Peyer's patch (tissue), 4 donors: Measurements from ENCODE around the gene MYMX. TPM values are rescaled to one million over a fixed set of nuclear protein-coding genes. Genes with fewer than 3 reads are reported as not detected.

Source experiments
- DNase-seq, 3 donors: peaks; one replicate each; pipeline ENCODE4 v3.0.0-alpha.2; 2017 to 2019
- H3K27ac ChIP-seq, 4 donors: fragments of 200-600 bp; sonication (generic); one replicate each; pipeline ENCODE4 v1.5.1; 2016 to 2019
- H3K27me3 ChIP-seq, 2 donors: fragments of 200-600 bp; sonication (generic); one replicate each; pipeline ENCODE4 v1.5.1; 2019
- H3K36me3 ChIP-seq, 3 donors: fragments of 200-600 bp; sonication (generic); one replicate each; pipeline ENCODE4 v1.5.1; 2016 to 2019
- H3K4me1 ChIP-seq, 4 donors: fragments of 200-600 bp; sonication (generic); one replicate each; pipeline ENCODE4 v1.5.1; 2016 to 2019
- H3K4me3 ChIP-seq, 4 donors: fragments of 200-600 bp; sonication (generic); 1 replicate in 3 of 4; 2 replicates in 1 of 4; pipeline ENCODE4 v1.5.1; 2016 to 2019; ENCODE audit warnings: mild to moderate bottlenecking in 1 of 4
- H3K9me3 ChIP-seq, 4 donors: fragments of 200-600 bp; sonication (generic); one replicate each; pipeline ENCODE4 v1.5.1; 2016 to 2019; ENCODE audit warnings: mild to moderate bottlenecking in 1 of 4
- CTCF ChIP-seq, 6 experiments: fragments of 450-650 bp in 4 of 6; fragments of 200-600 bp in 2 of 6; sonication (generic) in 1 of 6; IDR thresholded peaks; one replicate each; pipeline ENCODE4 v1.5.1; 2017 to 2019; ENCODE audit warnings: antibody characterized with exemption in 6 of 6, mild to moderate bottlenecking in 3 of 6, moderate library complexity in 1 of 6
- POLR2A ChIP-seq, 2 donors: fragments of 450-650 bp; IDR thresholded peaks; one replicate each; pipeline ENCODE4 v1.5.1; 2017; ENCODE audit warnings: antibody characterized with exemption in 2 of 2, mild to moderate bottlenecking in 2 of 2, moderate library complexity in 2 of 2
- total RNA-seq, 4 donors: library from RNA; depleted of rRNA; stranded (reverse); fragments of >200 nt; gene quantifications; one replicate each; pipeline ENCODE4 v1.1.0, GENCODE V29; 2016

Gene MYMX
- total RNA-seq, 4 donors from 2014 or later: not detected

- Histone ChIP-seq H3K4me1 (peaks cover 0 to 29% (median 0%) of the 10 kb centered on the region in 4 donors), H3K9me3 (no peaks in the 10 kb centered on the region), H3K4me3 (no peak overlapping the region), H3K36me3 (no peaks in the 10 kb centered on the region), H3K27me3 (no peaks in the 10 kb centered on the region), H3K27ac (peak overlapping the region in 2 of 4 donors; percentile 30 to 60)
- DNase-seq: peak in 1 of 3 donors; percentile 32
- TF ChIP-seq POLR2A (IDR thresholded peaks at IDR 0.05): no peak
- TF ChIP-seq CTCF (IDR thresholded peaks at IDR 0.05): no peak
These were observed 16.2 kb downstream of the MYMX start for GRCh38 chr6:44232676-44233566.

DNA sequence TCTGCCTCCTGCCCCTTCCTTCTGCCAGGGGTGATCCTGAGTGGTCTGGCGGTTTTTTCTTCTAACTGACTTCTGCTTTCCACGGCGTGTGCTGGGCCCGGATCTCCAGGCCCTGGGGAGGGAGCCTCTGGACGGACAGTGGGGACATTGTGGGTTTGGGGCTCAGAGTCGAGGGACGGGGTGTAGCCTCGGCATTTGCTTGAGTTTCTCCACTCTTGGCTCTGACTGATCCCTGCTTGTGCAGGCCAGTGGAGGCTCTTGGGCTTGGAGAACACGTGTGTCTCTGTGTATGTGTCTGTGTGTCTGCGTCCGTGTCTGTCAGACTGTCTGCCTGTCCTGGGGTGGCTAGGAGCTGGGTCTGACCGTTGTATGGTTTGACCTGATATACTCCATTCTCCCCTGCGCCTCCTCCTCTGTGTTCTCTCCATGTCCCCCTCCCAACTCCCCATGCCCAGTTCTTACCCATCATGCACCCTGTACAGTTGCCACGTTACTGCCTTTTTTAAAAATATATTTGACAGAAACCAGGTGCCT lies 16.9 kb downstream of the MYMX start:
- peaks cover 0 to 29% (median 2%) of the 10 kb centered on the region in 4 donors for H3K4me1 ChIP-seq
- peak overlapping the region in 2 of 4 donors; percentile 30 to 60 for H3K27ac ChIP-seq
- H3K4me3 ChIP-seq: no peak overlapping the region
- H3K27me3 ChIP-seq: no peaks in the 10 kb centered on the region
- no peaks in the 10 kb centered on the region for H3K9me3 ChIP-seq
- TF ChIP-seq POLR2A (IDR thresholded peaks at IDR 0.05) (no peak), CTCF (IDR thresholded peaks at IDR 0.05) (no peak)
- H3K36me3 ChIP-seq: no peaks in the 10 kb centered on the region
- DNase-seq: peak in 1 of 3 donors; percentile 40

GRCh38 chr6:44234101-44235025 lies 17.6 kb downstream of the MYMX start:
- H3K4me1 ChIP-seq: peaks cover 0 to 29% (median 2%) of the 10 kb centered on the region in 4 donors
- H3K4me3 ChIP-seq: no peak overlapping the region
- H3K36me3 ChIP-seq: no peaks in the 10 kb centered on the region
- no peaks in the 10 kb centered on the region for H3K27me3 ChIP-seq
- DNase-seq: peak in 2 of 3 donors; percentile 66 to 74
- H3K9me3 ChIP-seq: no peaks in the 10 kb centered on the region
- peak; percentile 29 to 65 (median 59) for TF ChIP-seq CTCF (IDR thresholded peaks at IDR 0.05)
- no peak for TF ChIP-seq POLR2A (IDR thresholded peaks at IDR 0.05)
- H3K27ac ChIP-seq: peak overlapping the region; percentile 4 to 60 (median 30)

DNA sequence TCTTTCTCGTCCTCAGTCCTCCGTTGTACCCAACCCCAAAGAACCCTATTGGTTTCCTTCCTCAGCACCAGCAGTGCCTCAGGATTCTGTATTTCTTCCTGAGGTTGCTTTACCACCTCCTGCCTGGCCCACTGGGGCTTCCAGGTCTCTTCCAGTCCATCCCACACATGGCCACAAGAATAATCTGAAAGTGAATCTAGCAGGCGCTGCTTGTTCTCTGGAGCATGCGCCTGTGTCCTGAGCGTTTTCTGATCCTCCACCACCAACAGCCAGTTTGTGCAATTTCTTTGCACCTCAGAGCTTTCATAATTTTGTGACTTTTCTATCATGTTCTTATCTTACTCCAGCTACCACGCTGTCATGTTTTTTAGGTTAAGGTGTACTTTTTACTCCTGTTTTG lies 18.5 kb downstream of the MYMX start:
- peak overlapping the region in 1 of 4 donors; percentile 60 for H3K27ac ChIP-seq
- H3K36me3 ChIP-seq: no peaks in the 10 kb centered on the region
- H3K4me1 ChIP-seq: peaks cover 0 to 29% (median 2%) of the 10 kb centered on the region in 4 donors
- TF ChIP-seq POLR2A (IDR thresholded peaks at IDR 0.05) (no peak), CTCF (IDR thresholded peaks at IDR 0.05) (no peak)
- no peaks in the 10 kb centered on the region for H3K27me3 ChIP-seq
- H3K9me3 ChIP-seq: no peaks in the 10 kb centered on the region
- peak in 1 of 3 donors; percentile 13 for DNase-seq
- H3K4me3 ChIP-seq: no peak overlapping the region

DNA sequence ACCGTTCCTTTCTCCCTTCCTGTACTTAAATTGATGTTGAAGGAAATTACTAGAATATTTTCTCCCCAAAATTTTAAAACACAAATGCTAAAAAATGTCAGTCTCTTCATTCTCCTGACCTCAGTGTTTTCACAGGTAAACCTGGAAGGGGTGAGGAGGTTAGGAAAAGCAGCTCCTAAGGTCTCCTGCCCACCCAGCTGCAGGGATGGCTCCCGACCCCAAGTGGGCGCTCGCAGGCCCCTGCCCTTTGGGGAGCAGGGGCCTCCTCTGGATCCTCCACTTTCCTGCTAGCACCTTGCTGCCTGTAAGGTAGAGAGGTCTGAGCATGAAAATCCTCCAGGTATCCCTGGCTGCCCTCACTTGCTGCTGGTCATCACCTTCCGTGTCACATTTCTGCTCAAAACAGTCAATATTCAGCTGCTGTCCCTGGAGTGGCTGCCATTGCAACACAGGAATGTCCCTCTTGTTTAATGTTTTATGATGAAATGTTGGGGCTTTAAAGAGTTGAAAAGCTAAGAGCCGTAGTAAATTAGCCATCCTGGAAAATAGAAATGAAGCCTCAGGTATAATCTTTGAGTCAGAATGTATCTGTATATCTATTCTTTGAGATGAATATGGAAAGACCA lies 19.3 kb downstream of the MYMX start:
- H3K4me1 ChIP-seq: peaks cover 0 to 29% (median 2%) of the 10 kb centered on the region in 4 donors
- no peaks in the 10 kb centered on the region for H3K9me3 ChIP-seq
- H3K27ac ChIP-seq: no peak overlapping the region
- H3K36me3 ChIP-seq: no peaks in the 10 kb centered on the region
- TF ChIP-seq CTCF (IDR thresholded peaks at IDR 0.05): no peak
- TF ChIP-seq POLR2A (IDR thresholded peaks at IDR 0.05): no peak
- no peak overlapping the region for H3K4me3 ChIP-seq
- peak in 1 of 3 donors; percentile 9 for DNase-seq
- H3K27me3 ChIP-seq: no peaks in the 10 kb centered on the region
